MG63 (cell line): Measurements from ENCODE around the gene USP48. TPM values are rescaled to one million over a fixed set of nuclear protein-coding genes. Genes with fewer than 3 reads are reported as not detected.
"Not testable (repeated sequence)": the region's sequence is repeated elsewhere in the genome, so short reads cannot be mapped to it uniquely, and the experiment has no call there.

Experiments
- DNase-seq: peaks from one replicate; pipeline ENCODE4 v3.0.0-alpha.2; 2020
- H3K27me3 ChIP-seq: fragments of 250-450 bp; sonication (Bioruptor Pico); 2 replicates; pipeline ENCODE4 v1.5.1; 2020; ENCODE audit warnings: mild to moderate bottlenecking, moderate library complexity
- H3K36me3 ChIP-seq: fragments of 250-450 bp; sonication (Bioruptor Pico); 2 replicates; pipeline ENCODE4 v1.5.1; 2020; ENCODE audit warnings: mild to moderate bottlenecking, moderate library complexity
- H3K4me3 ChIP-seq: fragments of 250-450 bp; sonication (Bioruptor Pico); 2 replicates; pipeline ENCODE4 v1.5.1; 2020; ENCODE audit warnings: mild to moderate bottlenecking, moderate library complexity
- H3K9me3 ChIP-seq: fragments of 250-450 bp; sonication (Bioruptor Pico); 2 replicates; pipeline ENCODE4 v1.5.1; 2020; ENCODE audit warnings: mild to moderate bottlenecking, moderate library complexity
- total RNA-seq: library from RNA; depleted of rRNA; stranded (reverse); fragments of >200 nt; shearing (Covaris generic); gene quantifications from 2 replicates; pipeline ENCODE4 v1.2.3, GENCODE V29; 2014; ENCODE audit warnings: low replicate concordance

USP48 gene
- total RNA-seq, 1 experiment from 2014 or later: 18.7 TPM

DNA sequence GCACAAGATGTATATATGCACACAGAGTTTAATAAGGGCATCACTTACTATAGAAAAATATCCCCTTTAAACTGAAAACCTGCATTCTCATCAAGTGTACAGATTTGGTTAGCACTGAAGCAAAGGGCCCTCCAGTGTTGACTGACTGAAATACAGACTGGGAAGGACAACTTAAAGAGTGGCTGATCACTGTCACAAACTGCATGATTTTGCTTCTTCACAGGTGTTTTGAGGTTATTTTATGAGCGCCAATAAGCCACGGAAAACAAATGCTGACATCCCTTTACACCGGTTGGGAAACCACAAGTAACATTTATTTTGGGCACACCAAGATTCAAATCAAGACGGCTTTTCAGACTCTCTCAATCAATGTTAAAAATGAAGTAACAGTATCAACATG is 82.9 kb downstream of the USP48 start:
- H3K36me3 ChIP-seq: peaks cover 50% of the 10 kb centered on the region

GRCh38 chr1:21696931-21697330 is 86.0 kb downstream of the USP48 start:
- H3K4me3 ChIP-seq: no peak overlapping the region
- peak; percentile 9 for DNase-seq
- peaks cover 58% of the 10 kb centered on the region for H3K36me3 ChIP-seq
- H3K9me3 ChIP-seq: no peaks in the 10 kb centered on the region
- H3K27me3 ChIP-seq: no peaks in the 10 kb centered on the region

More for the DNA sequence above, 82.9 kb downstream of the USP48 start:
- no peak overlapping the region for H3K4me3 ChIP-seq
- H3K9me3 ChIP-seq: no peaks in the 10 kb centered on the region
- H3K27me3 ChIP-seq: no peaks in the 10 kb centered on the region
- DNase-seq: no peak

DNA sequence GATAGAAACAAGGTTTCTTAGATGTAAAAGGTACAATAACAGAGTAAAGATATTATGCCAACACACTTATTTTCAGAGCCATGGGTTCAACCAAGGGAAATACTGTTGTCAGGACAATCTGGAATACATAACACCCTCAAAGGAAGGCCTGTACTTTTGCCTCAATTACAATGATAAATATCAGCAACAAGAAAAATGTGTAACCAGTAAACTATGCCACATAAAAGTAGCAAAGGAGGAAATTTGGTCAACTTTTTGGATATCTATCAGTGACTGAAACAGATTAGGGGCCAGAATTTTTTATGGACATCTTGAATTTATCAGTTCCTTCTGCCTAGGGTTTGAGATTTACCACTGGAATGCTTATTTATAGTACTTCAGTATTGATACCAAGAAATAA is 89.2 kb downstream of the USP48 start:
- H3K27me3 ChIP-seq: no peaks in the 10 kb centered on the region
- H3K4me3 ChIP-seq: no peak overlapping the region
- no peak for DNase-seq
- peaks cover 66% of the 10 kb centered on the region for H3K36me3 ChIP-seq
- no peaks in the 10 kb centered on the region for H3K9me3 ChIP-seq

DNA sequence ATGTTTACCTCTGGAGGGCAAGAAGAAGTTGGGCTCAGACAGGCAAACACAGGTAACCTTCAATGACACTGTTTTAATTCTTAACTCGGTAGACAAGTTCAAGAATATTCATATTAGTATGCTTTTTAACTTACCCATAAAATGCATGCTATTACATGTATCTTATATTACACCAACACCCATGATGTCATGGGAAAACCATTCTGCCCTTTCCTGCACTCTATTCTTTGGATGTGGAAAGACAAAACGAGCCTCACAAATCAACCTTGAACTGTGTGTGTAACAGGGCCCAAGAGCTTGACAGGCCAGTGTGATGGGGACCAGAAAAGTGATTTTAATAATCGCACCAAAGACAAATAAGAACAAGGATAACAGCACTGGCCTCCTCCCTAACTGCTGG is 91.2 kb downstream of the USP48 start:
- no peak overlapping the region for H3K4me3 ChIP-seq
- H3K9me3 ChIP-seq: no peaks in the 10 kb centered on the region
- no peaks in the 10 kb centered on the region for H3K27me3 ChIP-seq
- H3K36me3 ChIP-seq: peaks cover 81% of the 10 kb centered on the region
- DNase-seq: no peak

GRCh38 chr1:21689661-21690372 is 93.1 kb downstream of the USP48 start:
- Histone ChIP-seq H3K27me3 (no peaks in the 10 kb centered on the region), H3K36me3 (peaks cover 90% of the 10 kb centered on the region)
- no peak for DNase-seq

DNA sequence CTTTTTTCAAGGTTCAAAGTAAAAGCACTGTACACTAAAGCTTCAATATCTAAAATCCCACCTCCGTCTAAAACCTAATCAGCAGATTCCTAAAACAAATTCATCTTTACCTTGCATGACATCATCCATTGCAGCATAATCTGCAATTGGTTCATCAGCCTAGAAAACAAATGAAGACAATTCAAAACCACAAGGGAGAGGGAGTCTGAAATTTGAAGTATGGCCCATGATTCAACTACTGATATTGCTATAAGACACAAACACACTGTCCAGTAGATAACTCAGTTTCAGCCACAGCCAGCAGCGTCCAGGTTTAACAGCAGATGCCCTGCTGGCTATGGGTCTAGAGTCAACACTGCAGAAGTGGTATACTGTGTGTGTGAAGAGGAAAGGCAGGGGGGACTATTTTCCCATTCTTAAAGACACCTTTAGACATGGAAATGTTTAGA is 95.8 kb downstream of the USP48 start:
- H3K36me3 ChIP-seq: peaks cover 78% of the 10 kb centered on the region
- no peak for DNase-seq
- no peak overlapping the region for H3K4me3 ChIP-seq
- H3K9me3 ChIP-seq: peaks cover 5% of the 10 kb centered on the region; the same call in 1 of the 2 replicates
- H3K27me3 ChIP-seq: no peaks in the 10 kb centered on the region

More at GRCh38 chr1:21689661-21690372, 93.1 kb downstream of the USP48 start:
- no peak overlapping the region for H3K4me3 ChIP-seq
- peaks cover 5% of the 10 kb centered on the region; the same call in 1 of the 2 replicates for H3K9me3 ChIP-seq

- Histone ChIP-seq H3K9me3 (peaks cover 5% of the 10 kb centered on the region; the same call in 1 of the 2 replicates), H3K27me3 (no peaks in the 10 kb centered on the region), H3K36me3 (peaks cover 78% of the 10 kb centered on the region), H3K4me3 (no peak overlapping the region)
- no peak for DNase-seq
Measured at GRCh38 chr1:21685946-21686678, 96.8 kb downstream of the USP48 start.

GRCh38 chr1:21681426-21681825 is 101.5 kb downstream of the USP48 start:
- no peak overlapping the region for H3K4me3 ChIP-seq
- no peak for DNase-seq
- no peaks in the 10 kb centered on the region for H3K27me3 ChIP-seq
- peaks cover 5% of the 10 kb centered on the region; the same call in 1 of the 2 replicates for H3K9me3 ChIP-seq
- H3K36me3 ChIP-seq: peaks cover 64% of the 10 kb centered on the region

DNA sequence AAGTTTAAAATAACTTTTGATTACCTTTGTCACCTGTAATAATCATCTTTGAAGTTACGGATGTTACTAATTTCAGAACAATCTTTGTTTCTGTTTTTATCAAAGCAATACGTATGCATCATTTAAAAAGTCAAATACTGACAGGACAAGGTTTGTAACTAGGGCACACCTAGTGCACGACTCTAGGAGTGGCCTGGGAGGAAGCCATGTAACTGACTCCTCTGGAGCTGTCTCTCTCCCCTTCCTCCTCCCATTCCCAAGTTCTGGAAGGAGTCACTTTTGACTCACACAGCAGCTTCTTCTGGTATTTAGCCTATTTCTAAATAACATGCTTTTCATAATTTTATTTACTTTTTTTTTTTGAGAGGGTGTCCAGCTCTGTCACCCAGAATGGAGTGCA is 102.0 kb downstream of the USP48 start:
- DNase-seq: no peak
- no peak overlapping the region for H3K4me3 ChIP-seq
- H3K36me3 ChIP-seq: peaks cover 59% of the 10 kb centered on the region
- H3K9me3 ChIP-seq: peaks cover under 1% of the 10 kb centered on the region; the same call in 1 of the 2 replicates
- H3K27me3 ChIP-seq: no peaks in the 10 kb centered on the region

DNA sequence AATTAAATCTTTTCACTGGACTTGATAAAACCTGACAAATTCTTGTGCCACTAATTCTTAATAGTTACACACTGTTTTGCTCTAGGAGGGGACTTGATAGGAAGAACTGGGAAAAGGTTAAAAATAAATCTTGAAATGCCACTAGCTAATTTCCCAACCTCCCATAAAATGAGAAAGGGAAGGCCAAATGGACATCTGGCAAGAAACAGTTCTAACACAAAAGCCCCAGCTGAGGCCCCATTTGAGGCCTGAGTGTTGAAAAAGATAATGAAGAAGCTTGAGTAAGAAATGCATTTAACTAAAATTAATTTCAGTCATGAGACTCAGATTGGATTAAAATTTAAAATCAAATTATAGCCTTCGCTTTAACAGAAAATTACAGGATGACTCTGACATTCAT is 102.6 kb downstream of the USP48 start:
- Histone ChIP-seq H3K36me3 (peaks cover 54% of the 10 kb centered on the region), H3K27me3 (no peaks in the 10 kb centered on the region), H3K4me3 (no peak overlapping the region), H3K9me3 (no peaks in the 10 kb centered on the region; the same call in 1 of the 2 replicates)
- no peak for DNase-seq

GRCh38 chr1:21677168-21677567 is 105.8 kb downstream of the USP48 start:
- no peaks in the 10 kb centered on the region for H3K9me3 ChIP-seq
- DNase-seq: no peak
- peaks cover 36% of the 10 kb centered on the region for H3K36me3 ChIP-seq
- H3K4me3 ChIP-seq: no peak overlapping the region
- H3K27me3 ChIP-seq: no peaks in the 10 kb centered on the region

DNA sequence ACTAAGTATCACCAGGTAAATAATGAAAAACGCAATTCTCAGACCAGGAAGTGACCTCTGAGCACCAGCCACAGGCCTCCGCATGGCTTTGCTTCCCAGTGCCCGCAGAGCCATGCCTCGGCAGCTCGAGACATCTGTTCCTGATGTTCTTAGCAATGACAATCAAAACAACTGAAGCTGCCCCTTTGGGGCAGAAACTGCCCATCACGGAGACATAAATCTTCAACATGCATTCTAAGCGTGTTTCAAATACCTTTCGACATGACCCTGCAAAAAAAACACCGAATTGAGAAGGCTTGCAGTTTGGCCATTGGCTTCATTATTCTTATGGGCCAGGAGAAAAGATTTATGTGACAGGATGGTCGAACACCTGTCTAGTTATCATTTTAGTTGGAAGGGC is 108.0 kb downstream of the USP48 start:
- Histone ChIP-seq H3K9me3 (no peaks in the 10 kb centered on the region), H3K4me3 (no peak overlapping the region), H3K27me3 (no peaks in the 10 kb centered on the region), H3K36me3 (peaks cover 18% of the 10 kb centered on the region)
- DNase-seq: no peak

DNA sequence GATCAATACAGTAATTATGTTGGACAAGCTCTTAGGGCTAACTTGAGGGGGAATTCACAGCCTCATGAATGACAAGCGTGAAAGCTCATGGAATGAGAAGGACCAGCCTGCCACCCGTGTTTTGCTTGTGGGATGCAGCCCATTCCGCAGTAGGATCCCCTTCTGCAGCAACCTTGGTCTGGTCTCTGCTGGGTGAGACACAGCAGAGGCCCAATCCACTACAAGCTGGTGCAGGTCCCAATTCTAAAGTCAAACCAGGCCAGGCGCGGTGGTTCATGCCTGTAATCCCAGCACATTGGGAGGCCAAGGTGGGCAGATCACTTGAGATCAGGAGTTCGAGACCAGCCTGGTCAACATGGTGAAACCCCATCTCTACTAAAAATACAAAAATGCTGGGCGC is 109.1 kb downstream of the USP48 start:
- H3K27me3 ChIP-seq, H3K4me3 ChIP-seq, H3K9me3 ChIP-seq, DNase-seq: not testable (repeated sequence)
- peaks cover 13% of the 10 kb centered on the region for H3K36me3 ChIP-seq

DNA sequence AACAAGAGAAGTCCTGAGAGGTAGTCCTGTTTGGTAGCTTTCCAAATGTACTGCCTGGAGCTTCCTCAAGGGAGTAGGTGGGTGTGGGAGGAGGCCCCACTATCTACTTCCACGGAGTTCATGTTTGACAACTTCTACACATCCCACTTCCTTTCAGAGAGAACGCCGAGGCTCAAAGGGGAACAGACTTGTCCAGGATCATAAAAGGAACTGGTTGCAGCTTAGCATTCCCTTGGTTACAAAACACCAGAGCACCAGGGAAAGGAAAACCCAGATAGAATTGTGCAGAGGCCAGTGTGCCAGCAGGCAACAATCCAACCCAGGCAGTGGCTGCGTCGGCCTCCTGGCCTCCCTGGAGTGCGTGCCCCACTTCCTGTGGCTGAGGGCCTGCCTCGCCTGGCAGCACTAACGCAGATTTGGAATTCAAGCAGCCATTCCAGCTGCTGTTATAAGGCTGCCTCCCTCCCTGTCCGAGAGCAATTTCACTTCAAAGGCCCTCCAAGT is 109.6 kb downstream of the USP48 start:
- DNase-seq: peak; percentile 95
- Histone ChIP-seq H3K4me3 (no peak overlapping the region), H3K36me3 (peaks cover 10% of the 10 kb centered on the region), H3K9me3 (no peaks in the 10 kb centered on the region), H3K27me3 (no peaks in the 10 kb centered on the region)

- H3K9me3 ChIP-seq: no peaks in the 10 kb centered on the region
- no peak overlapping the region for H3K4me3 ChIP-seq
- no peak for DNase-seq
- no peaks in the 10 kb centered on the region for H3K27me3 ChIP-seq
- peaks cover 3% of the 10 kb centered on the region for H3K36me3 ChIP-seq
Measured at GRCh38 chr1:21672478-21673276, 110.3 kb downstream of the USP48 start.

GRCh38 chr1:21671915-21672314 is 111.0 kb downstream of the USP48 start:
- DNase-seq: no peak
- Histone ChIP-seq H3K9me3 (no peaks in the 10 kb centered on the region), H3K27me3 (no peaks in the 10 kb centered on the region), H3K36me3 (peaks cover 3% of the 10 kb centered on the region), H3K4me3 (no peak overlapping the region)
